Mammary epithelial cell (primary cell): Measurements from ENCODE around the gene CNPY4.

Experiments used
- EZH2 ChIP-seq: IDR thresholded peaks from 2 replicates; pipeline ENCODE4 v1.6.1; 2012; ENCODE audit warnings: low read length, inconsistent platforms, borderline replicate concordance
- TF ChIP-seq, protein P1 (sequence below), 2 donors: IDR thresholded peaks in 1 of 2; conservative IDR thresholded peaks in 1 of 2; 2 replicates each; pipeline ENCODE4 v1.5.1; 2011 to 2012; ENCODE audit warnings: inconsistent platforms in 2 of 2, low read length in 2 of 2, mild to moderate bottlenecking in 2 of 2, control low read depth in 1 of 2, low read depth in 1 of 2; ENCODE audit not compliant: insufficient read depth in 1 of 2; ENCODE audit errors: extremely low read depth in 1 of 2

DNA sequence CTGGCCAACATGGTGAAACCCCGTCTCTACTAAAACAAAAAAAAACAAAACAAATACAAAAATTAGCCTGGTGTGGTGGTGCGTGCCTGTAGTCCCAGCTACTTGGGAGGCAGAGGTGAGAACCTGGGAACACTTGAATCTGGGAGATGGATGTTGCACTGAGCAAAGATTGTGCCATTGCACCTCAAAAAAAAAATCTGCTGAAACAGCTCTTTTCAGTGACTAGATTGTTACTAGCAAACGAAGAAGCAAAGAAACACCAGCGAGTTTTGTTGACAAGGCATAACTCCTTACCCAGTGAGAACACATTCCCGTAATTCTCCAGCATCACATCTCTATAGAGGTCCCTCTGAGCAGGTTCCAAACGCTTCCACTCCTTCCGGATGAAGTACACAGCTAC is 44.6 kb upstream of the CNPY4 start:
- TF ChIP-seq, protein P1, sequence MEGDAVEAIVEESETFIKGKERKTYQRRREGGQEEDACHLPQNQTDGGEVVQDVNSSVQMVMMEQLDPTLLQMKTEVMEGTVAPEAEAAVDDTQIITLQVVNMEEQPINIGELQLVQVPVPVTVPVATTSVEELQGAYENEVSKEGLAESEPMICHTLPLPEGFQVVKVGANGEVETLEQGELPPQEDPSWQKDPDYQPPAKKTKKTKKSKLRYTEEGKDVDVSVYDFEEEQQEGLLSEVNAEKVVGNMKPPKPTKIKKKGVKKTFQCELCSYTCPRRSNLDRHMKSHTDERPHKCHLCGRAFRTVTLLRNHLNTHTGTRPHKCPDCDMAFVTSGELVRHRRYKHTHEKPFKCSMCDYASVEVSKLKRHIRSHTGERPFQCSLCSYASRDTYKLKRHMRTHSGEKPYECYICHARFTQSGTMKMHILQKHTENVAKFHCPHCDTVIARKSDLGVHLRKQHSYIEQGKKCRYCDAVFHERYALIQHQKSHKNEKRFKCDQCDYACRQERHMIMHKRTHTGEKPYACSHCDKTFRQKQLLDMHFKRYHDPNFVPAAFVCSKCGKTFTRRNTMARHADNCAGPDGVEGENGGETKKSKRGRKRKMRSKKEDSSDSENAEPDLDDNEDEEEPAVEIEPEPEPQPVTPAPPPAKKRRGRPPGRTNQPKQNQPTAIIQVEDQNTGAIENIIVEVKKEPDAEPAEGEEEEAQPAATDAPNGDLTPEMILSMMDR (conservative IDR thresholded peaks at IDR 0.05 in 1 of 2, IDR thresholded peaks at IDR 0.05 in 1 of 2; ENCODE audit: extremely low read depth in 1 of 2, insufficient read depth in 1 of 2, low read depth in 1 of 2, low read length in 2 of 2): no peak
- TF ChIP-seq EZH2: no peak
